Erythroblast (primary cell): ENCODE measurements around the gene MACROD2.

Experiments used
- GATA1 ChIP-seq: IDR thresholded peaks from 2 replicates; pipeline ENCODE4 v1.6.1; 2011; ENCODE audit warnings: low read depth, mild to moderate bottlenecking, control low read depth, low read length, moderate library complexity
- POLR2A ChIP-seq: IDR thresholded peaks from 2 replicates; pipeline ENCODE4 v1.6.1; 2011; ENCODE audit warnings: mild to moderate bottlenecking, low read length

DNA sequence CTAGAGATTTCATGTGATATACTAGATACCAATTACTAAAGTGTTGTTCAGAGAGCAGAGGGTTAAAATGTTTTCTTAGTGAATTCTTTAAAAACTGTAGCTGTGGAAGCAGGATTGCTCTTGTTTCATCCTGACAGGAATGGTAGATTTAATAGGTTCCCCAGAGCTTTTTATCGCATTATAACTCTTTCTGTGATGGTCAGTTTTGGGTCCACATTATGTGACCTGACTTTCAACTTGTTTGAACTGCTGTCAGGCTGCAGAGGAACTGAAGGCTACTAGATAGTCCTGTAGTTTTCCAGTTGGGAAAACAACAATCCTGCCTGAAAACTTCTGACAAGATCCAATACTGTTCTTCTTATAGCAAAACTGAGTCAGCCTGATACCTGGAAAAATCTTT is 671.4 kb downstream of the MACROD2 start:
- no peak for TF ChIP-seq POLR2A
- TF ChIP-seq GATA1, result no peak
